BLaER1 treated with 17β-estradiol and CSF1 and Interleukin-3, amounts not matched to agents 10 nM and 100 nM (cell line): Measurements from ENCODE around the gene BRME1.

Source experiments
- H3K27ac ChIP-seq, 11 experiments: shearing (Covaris generic); formaldehyde crosslinking; 2 replicates each; pipeline ENCODE4 v1.8.1; 2022
- H3K27me3 ChIP-seq, 11 experiments: shearing (Covaris generic); formaldehyde crosslinking; 2 replicates each; pipeline ENCODE4 v1.8.1; 2022
- H3K36me3 ChIP-seq, 11 experiments: shearing (Covaris generic); formaldehyde crosslinking; 2 replicates each; pipeline ENCODE4 v1.8.1; 2022
- H3K4me1 ChIP-seq, 10 experiments: shearing (Covaris generic); formaldehyde crosslinking; 2 replicates each; pipeline ENCODE4 v1.8.1; 2022
- H3K4me2 ChIP-seq, 11 experiments: shearing (Covaris generic); formaldehyde crosslinking; 2 replicates each; pipeline ENCODE4 v1.8.1; 2022
- H3K4me3 ChIP-seq, 10 experiments: shearing (Covaris generic); formaldehyde crosslinking; 2 replicates each; pipeline ENCODE4 v1.8.1; 2022
- H3K9ac ChIP-seq, 11 experiments: shearing (Covaris generic); formaldehyde crosslinking; 2 replicates each; pipeline ENCODE4 v1.8.1; 2022
- H3K9me3 ChIP-seq, 11 experiments: shearing (Covaris generic); formaldehyde crosslinking; replicated peaks in 1 of 11; 2 replicates each; pipeline ENCODE4 v1.8.1; 2022
- H4K20me1 ChIP-seq, 11 experiments: shearing (Covaris generic); formaldehyde crosslinking; 2 replicates each; pipeline ENCODE4 v1.8.1; 2022
- Cebpa-rat ChIP-seq, 11 experiments: shearing (Covaris generic); IDR thresholded peaks; 2 replicates each; pipeline ENCODE4 v1.8.1; 2022

BRME1 gene

DNA sequence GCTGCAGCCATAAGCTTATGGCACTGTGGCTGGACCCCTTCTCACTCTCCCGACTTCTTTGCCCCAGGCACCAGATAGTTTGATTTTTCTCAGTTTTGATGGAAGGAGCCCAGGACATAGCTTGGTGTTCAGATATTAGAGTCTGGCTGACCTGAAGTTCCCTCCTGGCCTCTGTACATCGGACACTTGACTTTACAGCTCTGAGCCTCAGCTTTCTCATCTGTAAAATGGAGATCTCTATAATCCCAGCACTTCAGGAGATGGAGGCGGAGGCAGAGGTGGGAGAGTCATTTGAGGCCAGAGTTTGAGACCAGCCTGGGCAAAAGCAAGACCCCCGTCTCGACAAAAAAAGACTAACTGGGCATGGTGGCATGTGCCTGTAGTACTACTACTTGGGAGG is 993 bp upstream of the BRME1 start:
- TF ChIP-seq Cebpa-rat (IDR thresholded peaks at IDR 0.05): no peak
- Histone ChIP-seq H3K4me2 (peak overlapping the region; percentile 69 to 96 (median 91)), H3K27ac (peak overlapping the region in 6 of 11 experiments; percentile 76 to 83 (median 80); a peak in 7 of 22 replicates), H4K20me1 (no peaks in the 10 kb centered on the region; a peak in 1 of 22 replicates), H3K27me3 (no peaks in the 10 kb centered on the region), H3K36me3 (peaks cover 18 to 27% (median 23%) of the 10 kb centered on the region in 11 experiments), H3K4me3 (peak overlapping the region; percentile 70 to 88 (median 84)), H3K9ac (peak overlapping the region; percentile 79 to 89 (median 87)), H3K4me1 (peaks cover 23 to 64% (median 50%) of the 10 kb centered on the region in 10 experiments), H3K9me3 (no peaks in the 10 kb centered on the region)

- Histone ChIP-seq H3K4me2 (peak overlapping the region; percentile 69 to 96 (median 91)), H3K4me3 (peak overlapping the region; percentile 70 to 88 (median 84)), H3K9me3 (no peaks in the 10 kb centered on the region), H3K9ac (peak overlapping the region; percentile 79 to 89 (median 87)), H3K4me1 (peaks cover 23 to 64% (median 50%) of the 10 kb centered on the region in 10 experiments), H4K20me1 (no peaks in the 10 kb centered on the region; a peak in 1 of 22 replicates), H3K27ac (peak overlapping the region; percentile 63 to 85 (median 79); a peak in 21 of 22 replicates), H3K27me3 (no peaks in the 10 kb centered on the region), H3K36me3 (peaks cover 18 to 24% (median 22%) of the 10 kb centered on the region in 11 experiments)
- no peak for TF ChIP-seq Cebpa-rat (IDR thresholded peaks at IDR 0.05)
These were observed 596 bp upstream of the BRME1 start for GRCh38 chr19:13906521-13906904.

DNA sequence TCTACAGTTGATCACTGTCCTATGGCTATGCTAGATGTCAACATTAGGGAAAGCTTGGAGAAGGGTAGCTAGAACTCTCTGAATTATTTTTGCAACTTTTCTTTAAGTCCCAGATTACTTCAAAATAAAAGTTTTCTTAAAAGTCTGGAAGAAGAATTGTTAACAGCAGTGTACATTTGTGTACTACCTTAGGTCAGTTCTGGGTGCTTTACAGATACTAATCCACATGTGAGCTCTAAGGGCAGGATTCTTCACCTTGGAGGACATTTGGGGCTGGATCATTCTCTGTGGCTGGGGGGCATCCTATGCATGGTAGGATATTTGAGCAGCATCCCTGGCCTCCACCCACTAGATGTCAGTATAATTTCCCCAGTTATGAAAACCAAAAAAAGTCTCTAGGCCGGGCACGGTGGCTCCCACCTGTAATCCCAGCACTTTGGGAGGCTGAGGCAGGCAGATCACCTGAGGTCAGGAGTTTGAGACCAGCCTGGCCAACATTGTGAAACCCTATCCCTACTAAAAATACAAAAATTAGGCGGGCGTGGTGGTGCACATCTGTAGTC is 2.8 kb downstream of the BRME1 start:
- Histone ChIP-seq H4K20me1 (no peaks in the 10 kb centered on the region), H3K9ac (no peak overlapping the region), H3K27ac (no peak overlapping the region), H3K27me3 (no peaks in the 10 kb centered on the region), H3K4me2 (no peak overlapping the region), H3K36me3 (no peaks in the 10 kb centered on the region; a peak in 1 of 22 replicates), H3K9me3 (no peaks in the 10 kb centered on the region), H3K4me3 (no peak overlapping the region), H3K4me1 (peaks cover 15 to 35% (median 30%) of the 10 kb centered on the region in 10 experiments)
- TF ChIP-seq Cebpa-rat (IDR thresholded peaks at IDR 0.05): no peak

- Histone ChIP-seq H3K4me3 (no peak overlapping the region), H3K36me3 (no peaks in the 10 kb centered on the region), H3K9ac (no peak overlapping the region), H3K4me2 (no peak overlapping the region), H3K27ac (no peak overlapping the region), H3K9me3 (no peaks in the 10 kb centered on the region), H3K27me3 (no peaks in the 10 kb centered on the region), H4K20me1 (no peaks in the 10 kb centered on the region), H3K4me1 (peaks cover 0 to 14% (median 6%) of the 10 kb centered on the region in 10 experiments; a peak in 8 of 20 replicates)
- TF ChIP-seq Cebpa-rat (IDR thresholded peaks at IDR 0.05): no peak
These were observed 5.9 kb downstream of the BRME1 start for GRCh38 chr19:13899912-13900584.

- H4K20me1 ChIP-seq: no peaks in the 10 kb centered on the region
- no peak overlapping the region for H3K9ac ChIP-seq
- no peaks in the 10 kb centered on the region for H3K9me3 ChIP-seq
- peaks cover 0 to 14% (median 5%) of the 10 kb centered on the region in 10 experiments; a peak in 7 of 20 replicates for H3K4me1 ChIP-seq
- no peak overlapping the region for H3K4me3 ChIP-seq
- no peaks in the 10 kb centered on the region for H3K27me3 ChIP-seq
- TF ChIP-seq Cebpa-rat (IDR thresholded peaks at IDR 0.05): no peak
- H3K4me2 ChIP-seq: no peak overlapping the region
- H3K36me3 ChIP-seq: no peaks in the 10 kb centered on the region
- no peak overlapping the region for H3K27ac ChIP-seq
These were observed 6.5 kb downstream of the BRME1 start for GRCh38 chr19:13899393-13899792.

GRCh38 chr19:13896227-13896626 is 9.7 kb downstream of the BRME1 start:
- H3K27ac ChIP-seq: no peak overlapping the region
- H3K4me3 ChIP-seq: no peak overlapping the region
- H3K9ac ChIP-seq: no peak overlapping the region
- TF ChIP-seq Cebpa-rat (IDR thresholded peaks at IDR 0.05): no peak
- H3K4me2 ChIP-seq: no peak overlapping the region
- H4K20me1 ChIP-seq: no peaks in the 10 kb centered on the region
- H3K27me3 ChIP-seq: no peaks in the 10 kb centered on the region
- H3K36me3 ChIP-seq: no peaks in the 10 kb centered on the region
- H3K4me1 ChIP-seq: peaks cover 0 to 8% (median 0%) of the 10 kb centered on the region in 10 experiments; a peak in 1 of 20 replicates
- H3K9me3 ChIP-seq: no peaks in the 10 kb centered on the region

GRCh38 chr19:13894552-13894951 is 11.4 kb downstream of the BRME1 start:
- no peak for TF ChIP-seq Cebpa-rat (IDR thresholded peaks at IDR 0.05)
- Histone ChIP-seq H4K20me1 (no peaks in the 10 kb centered on the region), H3K9me3 (no peaks in the 10 kb centered on the region), H3K4me3 (no peak overlapping the region), H3K27ac (no peak overlapping the region), H3K27me3 (no peaks in the 10 kb centered on the region), H3K4me1 (0 out of 20 replicates have a peak, but pooled peaks cover 0 to under 1% (median 0%) of the 10 kb centered on the region in 10 experiments), H3K36me3 (no peaks in the 10 kb centered on the region; a peak in 1 of 22 replicates), H3K9ac (no peak overlapping the region), H3K4me2 (no peak overlapping the region)

- Histone ChIP-seq H3K36me3 (no peaks in the 10 kb centered on the region; a peak in 1 of 22 replicates), H3K9me3 (no peaks in the 10 kb centered on the region), H3K4me3 (no peak overlapping the region), H3K27ac (no peak overlapping the region), H3K4me2 (no peak overlapping the region), H4K20me1 (no peaks in the 10 kb centered on the region), H3K4me1 (peaks cover 0 to 14% (median 10%) of the 10 kb centered on the region in 10 experiments; a peak in 16 of 20 replicates), H3K9ac (no peak overlapping the region), H3K27me3 (no peaks in the 10 kb centered on the region)
- no peak for TF ChIP-seq Cebpa-rat (IDR thresholded peaks at IDR 0.05)
These were observed 13.0 kb downstream of the BRME1 start for GRCh38 chr19:13892870-13893269.

DNA sequence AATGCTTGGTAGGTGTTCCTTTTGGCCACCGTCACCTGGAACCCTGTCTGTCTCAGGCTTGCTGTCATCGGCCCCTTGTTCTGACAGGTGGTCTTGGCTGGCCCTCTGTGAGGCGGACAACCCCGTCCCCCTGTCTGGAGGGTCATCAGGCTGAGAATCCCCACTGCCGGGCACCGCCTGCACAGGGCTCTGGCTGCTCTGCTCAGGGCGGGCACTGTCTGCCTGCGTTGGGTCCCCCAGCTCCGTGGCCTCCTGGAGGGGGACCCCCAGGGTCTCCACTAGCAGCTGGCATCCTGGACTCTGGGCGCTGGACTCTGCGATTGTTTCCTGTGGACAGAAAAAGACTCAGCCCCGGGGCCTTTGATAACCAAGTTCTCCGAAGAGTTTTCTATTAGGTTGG is 15.8 kb downstream of the BRME1 start:
- Histone ChIP-seq H3K27ac (no peak overlapping the region), H3K4me2 (no peak overlapping the region), H3K36me3 (no peaks in the 10 kb centered on the region; a peak in 1 of 22 replicates), H4K20me1 (no peaks in the 10 kb centered on the region; a peak in 1 of 22 replicates), H3K9ac (no peak overlapping the region), H3K4me3 (no peak overlapping the region), H3K27me3 (no peaks in the 10 kb centered on the region), H3K4me1 (peaks cover 5 to 29% (median 15%) of the 10 kb centered on the region in 10 experiments; a peak in 17 of 20 replicates), H3K9me3 (no peaks in the 10 kb centered on the region)
- TF ChIP-seq Cebpa-rat (IDR thresholded peaks at IDR 0.05): no peak
